Vagina (tissue), 2 donors: ENCODE data around the gene YIF1A. TPM values are rescaled to one million over a fixed set of nuclear protein-coding genes. Genes with fewer than 3 reads are reported as not detected.

Experiments
- DNase-seq, 2 donors: peaks; one replicate each; pipeline ENCODE4 v3.0.0-alpha.2; 2017; ENCODE audit errors: extremely low spot score in 2 of 2
- H3K27ac ChIP-seq: fragments of 200-600 bp; sonication (generic); one replicate; pipeline ENCODE4 v1.5.1; 2019
- H3K27me3 ChIP-seq: fragments of 200-600 bp; sonication (generic); one replicate; pipeline ENCODE4 v1.5.1; 2019
- H3K36me3 ChIP-seq, 2 donors: fragments of 200-600 bp; sonication (generic); one replicate each; pipeline ENCODE4 v1.5.1; 2017 to 2019
- H3K4me1 ChIP-seq: fragments of 200-600 bp; sonication (generic); one replicate; pipeline ENCODE4 v1.5.1; 2019
- H3K4me3 ChIP-seq, 2 donors: fragments of 200-600 bp; sonication (generic); 1 replicate in 1 of 2; 2 replicates in 1 of 2; pipeline ENCODE4 v1.5.1; 2016 to 2019
- H3K9me3 ChIP-seq: fragments of 200-600 bp; sonication (generic); one replicate; pipeline ENCODE4 v1.5.1; 2019
- CTCF ChIP-seq, 3 experiments: fragments of 450-650 bp in 2 of 3; fragments of 200-600 bp in 1 of 3; sonication (generic) in 1 of 3; IDR thresholded peaks; one replicate each; pipeline ENCODE4 v1.5.1; 2017 to 2019; ENCODE audit warnings: antibody characterized with exemption in 3 of 3, mild to moderate bottlenecking in 2 of 3, moderate library complexity in 2 of 3
- POLR2A ChIP-seq, 2 donors: fragments of 450-650 bp; IDR thresholded peaks; one replicate each; pipeline ENCODE4 v1.6.1; 2017; ENCODE audit warnings: antibody characterized with exemption in 2 of 2, mild to moderate bottlenecking in 2 of 2, moderate library complexity in 2 of 2
- POLR2AphosphoS5 ChIP-seq, 2 donors: sonication (generic); formaldehyde crosslinking; IDR thresholded peaks; one replicate each; pipeline ENCODE4 v1.9.0; 2017; ENCODE audit warnings: antibody characterized with exemption in 2 of 2, mild to moderate bottlenecking in 2 of 2, low read depth in 1 of 2; ENCODE audit not compliant: insufficient read depth in 1 of 2
- intact Hi-C: fragments of 100-400 bp; cut with DNase I; formaldehyde crosslinking; loops from one replicate; pipeline ENCODE4 v1.15.1; 2023
- total RNA-seq: library from RNA; depleted of rRNA; stranded (reverse); fragments of >200 nt; gene quantifications from one replicate; pipeline ENCODE4 v1.2.3, GENCODE V29; 2016

The YIF1A gene
- total RNA-seq, 1 donor from 2014 or later: 130 TPM

GRCh38 chr11:66299186-66299585, 10.2 kb upstream of the YIF1A start:
- no peaks in the 10 kb centered on the region for H3K9me3 ChIP-seq
- H3K27ac ChIP-seq: no peak overlapping the region
- no peaks in the 10 kb centered on the region for H3K36me3 ChIP-seq
- H3K4me3 ChIP-seq: no peak overlapping the region
- no peak for TF ChIP-seq CTCF (IDR thresholded peaks at IDR 0.05)
- TF ChIP-seq POLR2AphosphoS5 (IDR thresholded peaks at IDR 0.05; ENCODE audit: insufficient read depth in 1 of 2, low read depth in 1 of 2): no peak
- TF ChIP-seq POLR2A (IDR thresholded peaks at IDR 0.05): no peak
- intact Hi-C loops: no loop called here
- no peaks in the 10 kb centered on the region for H3K27me3 ChIP-seq
- no peaks in the 10 kb centered on the region for H3K4me1 ChIP-seq
- no peak for DNase-seq

GRCh38 chr11:66297610-66298009, 8.7 kb upstream of the YIF1A start:
- no peak for DNase-seq
- Histone ChIP-seq H3K27me3 (peaks cover 4% of the 10 kb centered on the region), H3K27ac (no peak overlapping the region), H3K4me1 (no peaks in the 10 kb centered on the region), H3K36me3 (no peaks in the 10 kb centered on the region), H3K4me3 (no peak overlapping the region), H3K9me3 (no peaks in the 10 kb centered on the region)
- intact Hi-C loops: no loop called here
- TF ChIP-seq POLR2AphosphoS5 (IDR thresholded peaks at IDR 0.05; ENCODE audit: insufficient read depth in 1 of 2, low read depth in 1 of 2) (no peak), CTCF (IDR thresholded peaks at IDR 0.05) (no peak), POLR2A (IDR thresholded peaks at IDR 0.05) (no peak)

- Histone ChIP-seq H3K4me3 (no peak overlapping the region), H3K36me3 (no peaks in the 10 kb centered on the region), H3K27me3 (peaks cover 5% of the 10 kb centered on the region), H3K4me1 (peaks cover 12% of the 10 kb centered on the region), H3K9me3 (no peaks in the 10 kb centered on the region), H3K27ac (no peak overlapping the region)
- no peak for DNase-seq
- intact Hi-C loops: no loop called here
- TF ChIP-seq CTCF (IDR thresholded peaks at IDR 0.05): no peak
- TF ChIP-seq POLR2AphosphoS5 (IDR thresholded peaks at IDR 0.05; ENCODE audit: insufficient read depth in 1 of 2, low read depth in 1 of 2): no peak
- no peak for TF ChIP-seq POLR2A (IDR thresholded peaks at IDR 0.05)
Observed at GRCh38 chr11:66294626-66295620, 6.0 kb upstream of the YIF1A start.

- H3K4me1 ChIP-seq: peaks cover 18% of the 10 kb centered on the region
- no peak overlapping the region for H3K27ac ChIP-seq
- no peaks in the 10 kb centered on the region for H3K9me3 ChIP-seq
- intact Hi-C loops: no loop called here
- TF ChIP-seq POLR2AphosphoS5 (IDR thresholded peaks at IDR 0.05; ENCODE audit: insufficient read depth in 1 of 2, low read depth in 1 of 2) (no peak), POLR2A (IDR thresholded peaks at IDR 0.05) (no peak), CTCF (IDR thresholded peaks at IDR 0.05) (no peak)
- H3K36me3 ChIP-seq: no peaks in the 10 kb centered on the region
- DNase-seq: no peak
- no peak overlapping the region for H3K4me3 ChIP-seq
- peaks cover 5% of the 10 kb centered on the region for H3K27me3 ChIP-seq
Observed at GRCh38 chr11:66293777-66294625, 5.1 kb upstream of the YIF1A start.
